Activated B cell treated with CpG ODN at 0.5 μM for 24 hours (primary cell): ENCODE results near the gene OR13G1. TPM values are rescaled to one million over a fixed set of nuclear protein-coding genes. Genes with fewer than 3 reads are reported as not detected.

Experiments used
- ATAC-seq: fragments of 200-7000 bp; cut with Tn5 transposase; one replicate; pipeline ENCODE4 v1.10.0; 2021; ENCODE audit warnings: low read depth, mild to moderate bottlenecking, moderate library complexity
- CTCF ChIA-PET: fragments of 350-600 bp; sonication (Branson Sonifier 250); formaldehyde crosslinking; loops from one replicate; lab custom pipeline; 2021; ENCODE audit warnings: antibody characterized with exemption; lab: Charles Lee
- POLR2A ChIA-PET: fragments of 350-600 bp; sonication (Branson Sonifier 250); formaldehyde crosslinking; loops from one replicate; lab custom pipeline; 2021; ENCODE audit warnings: antibody characterized with exemption; lab: Charles Lee
- DNase-seq: peaks from one replicate; pipeline ENCODE4 v3.0.0; 2022
- H3K27ac Mint-ChIP-seq: one replicate; pipeline ENCODE4 v1.8.0; 2020; ENCODE audit warnings: mixed read lengths
- H3K27me3 Mint-ChIP-seq: one replicate; pipeline ENCODE4 v1.8.0; 2021; ENCODE audit warnings: mixed read lengths
- H3K36me3 Mint-ChIP-seq: one replicate; pipeline ENCODE4 v1.8.0; 2021; ENCODE audit warnings: low read depth, mixed read lengths
- H3K4me1 Mint-ChIP-seq: one replicate; pipeline ENCODE4 v1.8.0; 2021; ENCODE audit warnings: mixed read lengths
- H3K4me3 Mint-ChIP-seq: one replicate; pipeline ENCODE4 v1.8.0; 2020; ENCODE audit warnings: mild to moderate bottlenecking, mixed read lengths
- H3K9me3 Mint-ChIP-seq: one replicate; pipeline ENCODE4 v1.8.0; 2020; ENCODE audit warnings: mixed read lengths
- CTCF ChIP-seq: fragments of 200-600 bp; IDR thresholded peaks from one replicate; pipeline ENCODE4 v1.8.0; 2022; ENCODE audit warnings: antibody characterized with exemption, mild to moderate bottlenecking
- intact Hi-C: fragments of 100-400 bp; cut with micrococcal nuclease; formaldehyde crosslinking; loops from one replicate; pipeline ENCODE4 v1.15.1; 2024
- total RNA-seq: library from RNA; stranded (reverse); gene quantifications from 2 replicates; pipeline ENCODE4 v1.2.3, GENCODE V29; 2022

Gene OR13G1
- total RNA-seq, 1 donor from 2014 or later, result not detected

- no peak overlapping the region for H3K27ac Mint-ChIP-seq
- H3K4me3 Mint-ChIP-seq, result no peak overlapping the region
- no peak for TF ChIP-seq CTCF
These were observed 40.8 kb downstream of the OR13G1 start for GRCh38 chr1:247638781-247639180.

GRCh38 chr1:247638011-247638410 lies 41.5 kb downstream of the OR13G1 start:
- intact Hi-C loops, result no loop called here
- POLR2A ChIA-PET, result no interaction called here
- H3K4me1 Mint-ChIP-seq, result no peaks in the 10 kb centered on the region
- H3K27me3 Mint-ChIP-seq, result peaks cover 23% of the 10 kb centered on the region
- H3K4me3 Mint-ChIP-seq, result no peak overlapping the region
- CTCF ChIA-PET, result no interaction called here
- no peak for DNase-seq
- no peak overlapping the region for H3K27ac Mint-ChIP-seq
- no peaks in the 10 kb centered on the region for H3K36me3 Mint-ChIP-seq
- no peak for TF ChIP-seq CTCF
- peaks cover 2% of the 10 kb centered on the region for H3K9me3 Mint-ChIP-seq
- no peak for ATAC-seq

More at GRCh38 chr1:247638781-247639180, 40.8 kb downstream of the OR13G1 start:
- POLR2A ChIA-PET, result no interaction called here
- DNase-seq, result no peak
- H3K4me1 Mint-ChIP-seq, result no peaks in the 10 kb centered on the region
- ATAC-seq, result no peak
- intact Hi-C loops, result no loop called here
- CTCF ChIA-PET, result no interaction called here
- H3K9me3 Mint-ChIP-seq, result no peaks in the 10 kb centered on the region
- peaks cover 23% of the 10 kb centered on the region for H3K27me3 Mint-ChIP-seq
- H3K36me3 Mint-ChIP-seq, result no peaks in the 10 kb centered on the region

GRCh38 chr1:247627951-247628350 lies 51.6 kb downstream of the OR13G1 start:
- Mint-ChIP-seq H3K9me3 (peaks cover 4% of the 10 kb centered on the region), H3K4me1 (no peaks in the 10 kb centered on the region), H3K27me3 (peaks cover 4% of the 10 kb centered on the region), H3K36me3 (no peaks in the 10 kb centered on the region), H3K4me3 (no peak overlapping the region), H3K27ac (no peak overlapping the region)
- ATAC-seq (no peak), DNase-seq (no peak)
- ChIA-PET CTCF (no interaction called here), POLR2A (no interaction called here)
- TF ChIP-seq CTCF, result no peak
- intact Hi-C loops, result no loop called here

Other genes with a start within 250 kb of the OR13G1 start
- gene OR2B11, start 221.6 kb downstream of the OR13G1 start, total RNA-seq, result not detected in 2 replicates
- gene OR2C3, start 143.3 kb downstream of the OR13G1 start, total RNA-seq, result not detected in 2 replicates
- not detected in 2 replicates for gene GCSAML, start 130.6 kb downstream of the OR13G1 start, total RNA-seq
- gene OR2G2, start 91.4 kb downstream of the OR13G1 start, total RNA-seq, result not detected in 2 replicates
- not detected in 2 replicates for gene OR2G3, start 74.2 kb downstream of the OR13G1 start, total RNA-seq
- not detected in 2 replicates for gene OR6F1, start 36.9 kb upstream of the OR13G1 start, total RNA-seq
- gene OR14K1, start 58.9 kb upstream of the OR13G1 start, total RNA-seq, result not detected in 2 replicates
- not detected in 2 replicates for gene OR14A2, start 68.4 kb upstream of the OR13G1 start, total RNA-seq
- not detected in 2 replicates for gene OR1C1, start 80.8 kb upstream of the OR13G1 start, total RNA-seq
- gene OR14A16, start 144.4 kb upstream of the OR13G1 start, total RNA-seq, result not detected in 2 replicates
- not detected in 2 replicates for gene OR11L1, start 162.2 kb upstream of the OR13G1 start, total RNA-seq
- 0.39 and 0.49 TPM in 2 replicates for gene TRIM58, start 177.4 kb upstream of the OR13G1 start, total RNA-seq
- 0.24 TPM in 1 of 2 replicates, not detected in the other for gene OR2W3, start 215.8 kb upstream of the OR13G1 start, total RNA-seq
- gene OR2T8, start 240.5 kb upstream of the OR13G1 start, total RNA-seq, result not detected in 2 replicates
- not detected in 2 replicates for gene OR2AJ1, start 245.2 kb upstream of the OR13G1 start, total RNA-seq